HG02970 (cell line): ENCODE data around the gene ARIH1.

ENCODE experiments used
- ATAC-seq: cut with Tn5 transposase; IDR thresholded peaks from one replicate; pipeline ENCODE4 v1.9.1; 2021; ENCODE audit warnings: mild to moderate bottlenecking, moderate library complexity, moderate number of reproducible peaks; ENCODE audit not compliant: unreplicated experiment, low FRiP score

Gene ARIH1

DNA sequence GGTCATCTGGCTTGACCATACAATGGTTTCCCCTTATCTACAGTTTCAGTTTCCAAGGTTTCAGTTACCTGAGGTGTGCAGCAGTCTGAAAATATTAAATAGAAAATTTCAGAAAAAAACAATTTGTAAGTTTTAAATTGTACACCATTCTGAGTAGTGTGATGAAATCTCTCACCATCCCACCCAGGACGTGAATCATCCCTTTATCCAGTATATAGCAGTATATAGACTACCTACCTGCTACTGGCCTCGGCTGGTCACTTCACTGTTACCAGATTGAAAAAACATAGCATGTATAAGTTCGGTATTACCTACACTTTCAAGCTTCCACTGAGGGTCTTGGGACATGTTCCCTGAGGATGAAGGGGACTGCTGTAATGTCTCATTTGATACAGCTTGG, 12.0 kb downstream of the ARIH1 start:
- no peak for ATAC-seq

DNA sequence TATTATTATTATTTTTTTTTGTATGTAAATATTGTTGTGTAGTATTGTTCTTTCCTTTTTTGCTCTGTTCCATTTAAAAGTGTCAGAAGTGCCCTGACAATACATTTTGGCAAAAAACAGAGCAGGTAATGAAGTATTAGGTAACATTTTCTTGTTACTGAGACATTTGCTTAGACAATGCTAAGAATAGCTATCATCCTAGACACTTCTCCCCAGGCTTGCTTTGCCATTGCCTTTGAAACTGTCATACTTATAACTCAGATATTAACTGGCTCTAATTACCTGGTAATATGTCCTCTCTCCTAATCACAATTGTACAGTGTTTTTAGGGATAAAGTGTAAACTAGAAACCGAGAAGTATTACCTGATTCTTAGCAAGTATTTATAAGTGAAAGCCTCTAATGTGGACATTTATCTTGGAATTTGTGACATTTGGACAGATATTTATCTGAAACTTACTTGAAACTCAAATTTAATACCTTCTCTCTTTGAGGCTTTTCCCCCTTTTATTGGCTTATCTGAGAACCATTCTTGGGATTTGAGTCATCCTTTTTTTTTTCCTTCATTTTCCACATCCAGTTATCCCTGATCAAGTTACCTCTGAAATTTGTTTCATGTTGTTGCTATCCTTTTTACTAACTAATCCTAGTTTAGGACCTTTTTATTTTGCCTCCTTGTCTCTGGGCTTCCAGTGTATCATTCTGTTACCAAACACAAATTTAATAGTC, 13.1 kb downstream of the ARIH1 start:
- ATAC-seq: no peak

DNA sequence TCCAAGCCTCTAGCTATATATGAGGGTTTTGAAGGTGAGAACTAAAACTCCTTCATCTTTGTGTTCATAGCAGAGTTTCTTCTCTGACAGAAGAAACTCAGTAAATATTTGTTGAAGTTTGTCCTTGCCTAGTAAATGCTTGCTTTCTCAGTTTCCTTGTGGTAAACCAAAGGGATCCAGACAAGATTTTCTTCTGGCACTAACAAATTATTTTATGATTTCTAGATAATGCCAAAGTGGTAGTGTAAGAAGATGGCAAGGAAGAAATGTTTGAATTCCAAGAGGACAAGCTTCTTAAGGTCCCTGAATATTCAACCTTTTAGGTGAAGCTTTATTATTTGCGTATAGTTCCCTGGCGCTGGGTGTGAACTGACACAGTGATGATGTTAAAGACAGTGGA, 14.4 kb downstream of the ARIH1 start:
- ATAC-seq: no peak

DNA sequence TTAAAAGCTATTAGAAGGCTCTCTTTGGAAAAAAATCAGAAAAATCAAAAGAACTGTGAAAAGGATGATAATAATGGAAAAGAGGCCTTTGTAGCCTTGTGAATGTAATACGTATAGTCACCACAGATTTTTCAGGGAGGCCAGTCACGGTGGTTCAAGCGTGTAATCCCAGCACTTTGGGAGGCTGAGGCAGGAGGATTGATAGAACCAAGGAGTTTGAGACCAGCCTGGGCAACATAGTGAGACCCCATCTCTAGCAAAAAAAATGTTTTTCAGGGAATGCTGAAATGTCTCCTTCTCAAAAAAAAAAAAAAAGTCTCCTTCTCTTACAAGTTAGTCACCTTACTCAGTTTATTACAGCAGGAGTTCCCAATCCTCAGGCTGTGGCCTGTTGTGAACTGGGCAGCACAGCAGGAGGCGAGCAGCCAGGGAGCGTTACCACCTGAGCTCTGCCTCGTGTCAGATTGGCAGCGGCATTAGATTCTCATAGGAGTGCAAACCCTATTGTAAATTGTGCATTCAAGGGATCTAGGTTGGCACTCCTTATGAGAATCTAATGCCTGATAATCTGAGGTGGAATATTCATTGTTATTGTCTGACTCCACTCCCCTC, 15.9 kb downstream of the ARIH1 start:
- ATAC-seq: no peak

DNA sequence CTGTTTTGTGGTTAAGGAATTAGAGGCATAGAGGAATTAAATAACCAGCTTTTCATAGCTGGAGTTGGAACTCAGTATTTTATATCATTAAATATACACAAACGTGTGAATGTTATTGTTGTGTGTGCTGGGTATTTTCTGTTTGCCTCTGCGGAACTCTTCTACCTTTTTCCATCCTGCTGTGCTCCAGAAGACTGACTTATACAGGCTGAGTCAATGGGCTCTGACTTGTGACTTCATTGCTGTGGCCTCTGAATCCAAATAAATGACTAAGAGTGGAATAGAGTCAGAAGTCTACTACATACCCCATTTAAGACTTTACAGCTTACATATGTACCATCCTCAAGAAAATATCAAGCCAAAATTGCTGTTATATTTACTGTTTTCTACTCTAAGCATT, 17.6 kb downstream of the ARIH1 start:
- no peak for ATAC-seq

DNA sequence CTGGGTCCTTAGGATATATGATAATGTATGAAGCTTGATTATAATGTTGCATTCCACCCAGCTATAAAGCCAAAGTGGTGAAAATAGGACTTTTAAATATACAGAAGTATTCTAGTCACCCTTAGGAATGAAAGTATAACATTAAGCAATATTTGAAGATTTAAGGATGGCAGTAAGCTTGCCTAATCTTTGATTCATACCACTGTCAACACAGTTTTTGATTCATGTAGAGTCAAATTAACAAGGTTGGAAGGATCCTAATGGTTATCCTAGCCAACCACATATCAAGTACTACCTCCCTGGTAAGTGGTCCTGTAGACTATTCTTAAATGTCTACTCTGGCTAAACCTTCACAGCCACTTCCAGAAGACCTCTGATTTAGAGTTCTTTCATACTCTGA, 18.6 kb downstream of the ARIH1 start:
- ATAC-seq: no peak

DNA sequence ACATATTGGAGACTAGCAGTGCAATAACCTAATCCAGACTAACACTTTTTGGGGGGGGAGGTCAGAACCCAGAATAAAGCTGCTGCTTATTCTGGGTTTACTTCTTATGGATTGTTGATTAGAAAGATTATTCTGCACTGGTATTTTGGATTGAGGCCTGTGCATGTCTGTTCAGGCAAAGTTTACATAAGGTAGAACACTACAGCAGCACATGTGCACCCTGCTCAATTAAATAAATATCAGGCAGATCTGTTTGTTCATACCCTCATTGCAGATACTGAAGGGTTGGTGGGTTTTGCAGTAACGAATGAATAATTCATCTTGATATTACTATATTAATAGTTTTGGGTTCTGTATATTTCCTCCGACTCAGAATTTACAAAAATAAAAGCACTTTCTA, 19.1 kb downstream of the ARIH1 start:
- ATAC-seq: no peak

DNA sequence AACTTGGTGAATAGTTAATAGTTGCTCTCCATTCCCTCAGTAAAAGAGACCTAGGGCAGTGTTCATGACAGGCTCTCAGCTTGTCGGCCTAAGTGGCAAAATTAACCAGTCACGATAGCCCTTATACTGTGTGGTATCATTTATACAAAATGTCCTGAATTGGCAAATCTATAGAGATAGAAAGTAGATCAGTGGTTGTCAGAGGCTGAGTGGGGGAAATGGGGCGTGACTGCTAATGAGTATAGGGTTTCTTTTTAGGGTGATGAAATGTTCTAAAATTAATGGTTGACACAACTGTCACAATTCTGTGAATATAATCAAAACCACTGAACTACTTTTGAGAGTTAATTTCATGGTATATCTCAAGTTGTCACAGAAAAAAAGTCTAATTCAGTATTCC, 20.9 kb downstream of the ARIH1 start:
- ATAC-seq: no peak

DNA sequence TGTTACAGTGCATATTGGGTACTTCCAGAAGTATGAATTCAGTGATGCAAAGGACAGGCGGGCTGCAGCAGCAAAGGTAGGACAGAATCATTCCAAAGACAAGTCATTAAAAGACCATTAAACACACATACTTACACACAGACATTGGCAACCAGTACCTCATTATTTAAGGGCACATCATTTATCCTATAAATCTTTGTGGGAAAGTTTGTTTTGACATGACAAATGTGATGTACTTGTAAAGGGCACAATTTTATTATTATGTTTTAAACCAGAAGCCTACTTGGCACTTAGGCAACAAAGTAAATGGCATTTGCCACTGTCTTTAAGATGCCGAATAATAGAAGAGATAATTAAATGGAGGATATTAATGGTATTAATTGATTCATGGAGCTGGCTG, 22.7 kb downstream of the ARIH1 start:
- ATAC-seq: no peak

DNA sequence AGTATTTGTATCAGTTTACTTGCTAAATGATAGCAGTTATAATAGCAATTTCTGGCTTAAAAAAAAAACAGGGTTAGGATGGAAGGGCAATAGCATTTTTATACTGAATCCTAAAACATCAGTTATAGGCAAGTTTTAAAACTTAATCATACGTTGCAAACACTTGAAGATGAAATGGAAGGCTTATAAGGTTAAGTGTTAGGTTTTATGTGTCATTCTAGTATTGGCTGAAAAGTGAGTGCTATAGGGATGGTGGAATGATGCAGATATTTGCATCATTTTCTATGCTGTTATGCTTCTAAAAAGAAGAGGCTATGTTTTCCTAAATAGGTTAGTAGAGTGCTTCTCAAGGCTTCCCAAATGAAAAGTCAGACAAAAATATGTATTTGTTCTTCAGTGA, 23.3 kb downstream of the ARIH1 start:
- no peak for ATAC-seq

DNA sequence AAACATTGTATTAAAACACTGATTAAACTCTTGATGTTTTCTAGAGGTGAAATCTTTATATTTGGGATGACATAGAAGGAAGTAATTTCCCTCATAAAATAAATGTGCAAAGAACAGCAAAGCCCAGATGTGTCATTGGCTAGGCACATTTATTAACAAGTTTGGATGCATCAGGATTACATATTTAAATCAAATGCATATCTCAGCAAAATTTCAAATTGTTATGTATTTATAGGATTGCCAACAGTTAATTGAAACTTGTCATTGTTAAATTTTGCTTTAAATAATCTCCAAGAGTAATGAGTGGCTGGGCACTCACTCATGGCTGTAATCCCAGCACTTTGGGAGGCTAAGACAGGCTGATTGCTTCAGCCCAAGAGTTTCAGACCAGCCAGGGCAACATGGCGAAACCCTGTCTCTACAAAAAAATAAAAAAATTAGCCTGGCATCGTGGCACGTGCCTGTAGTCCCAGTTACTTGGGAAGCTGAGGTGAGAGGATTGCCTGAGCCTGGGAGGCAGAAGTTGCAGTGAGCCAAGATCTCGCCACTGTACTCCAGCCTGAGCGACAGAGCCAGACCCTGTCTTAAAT, 28.2 kb downstream of the ARIH1 start:
- no peak for ATAC-seq

DNA sequence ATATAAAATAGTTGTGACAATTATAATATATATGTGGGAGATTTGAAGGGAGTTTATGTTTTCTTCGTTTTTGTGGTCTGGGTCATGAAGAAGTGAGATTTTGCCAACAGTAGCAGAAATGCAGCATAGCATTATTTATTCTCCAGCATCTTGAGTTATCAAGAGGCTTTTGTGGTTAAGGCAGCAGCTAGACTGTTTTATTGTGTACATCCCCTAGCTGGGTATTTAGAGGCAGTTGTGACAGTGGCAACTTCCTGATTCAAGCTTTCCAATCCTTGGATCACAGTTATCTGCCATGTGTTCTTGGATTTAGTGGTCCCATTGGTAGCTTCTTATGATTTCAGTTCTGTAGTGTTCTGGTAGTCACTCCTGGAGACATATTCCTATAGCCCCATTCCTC, 29.0 kb downstream of the ARIH1 start:
- ATAC-seq: no peak

DNA sequence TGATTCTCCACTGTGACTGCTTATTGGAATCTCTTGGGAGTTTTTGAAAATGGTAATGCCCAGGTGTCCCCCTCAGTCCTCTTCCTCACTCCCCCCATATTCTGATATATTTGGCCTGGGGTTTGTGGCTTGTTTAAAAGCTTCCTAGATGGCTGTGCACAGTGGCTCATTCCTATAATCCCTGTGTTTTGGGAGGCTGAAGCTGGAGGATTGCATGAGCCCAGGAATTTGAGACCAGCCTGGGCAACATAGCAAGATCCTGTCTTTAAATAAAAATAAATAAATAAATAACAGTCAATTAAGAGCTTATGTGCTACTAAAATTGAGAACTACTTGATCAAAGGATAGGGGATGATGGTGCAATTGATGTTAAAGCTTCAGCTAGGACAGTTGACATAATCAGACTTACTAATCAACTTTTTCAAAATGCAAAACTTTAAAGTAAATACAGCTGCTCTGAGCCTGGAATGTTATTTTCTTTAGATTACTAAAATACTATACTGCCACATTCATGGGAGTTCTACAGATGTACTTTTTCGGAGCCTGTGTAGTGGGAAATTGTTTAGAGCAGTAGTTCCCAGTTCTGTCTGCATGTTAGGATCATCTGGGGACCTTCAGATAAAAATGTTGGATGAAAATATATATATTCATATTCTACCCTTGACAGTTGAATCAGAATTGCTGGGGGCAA, 33.4 kb downstream of the ARIH1 start:
- no peak for ATAC-seq

DNA sequence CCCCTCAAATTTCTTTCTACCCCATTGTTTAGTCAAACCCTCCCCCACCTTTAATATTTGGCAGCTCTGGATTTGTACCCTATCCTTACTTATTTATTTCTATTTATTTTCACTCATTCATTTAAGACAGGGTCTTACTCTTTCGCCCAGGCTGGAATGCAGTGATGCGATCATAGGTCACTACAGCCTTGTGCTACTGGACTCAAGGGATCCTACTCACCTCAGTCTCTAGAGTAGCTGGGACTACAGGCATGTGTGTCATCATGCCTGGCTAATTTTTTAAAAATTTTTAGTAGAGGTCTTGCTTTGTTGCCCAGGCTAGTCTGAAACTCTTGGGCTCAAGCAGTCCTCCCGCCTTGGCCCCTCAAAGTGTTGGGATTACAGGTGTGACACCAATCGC, 35.4 kb downstream of the ARIH1 start:
- no peak for ATAC-seq

DNA sequence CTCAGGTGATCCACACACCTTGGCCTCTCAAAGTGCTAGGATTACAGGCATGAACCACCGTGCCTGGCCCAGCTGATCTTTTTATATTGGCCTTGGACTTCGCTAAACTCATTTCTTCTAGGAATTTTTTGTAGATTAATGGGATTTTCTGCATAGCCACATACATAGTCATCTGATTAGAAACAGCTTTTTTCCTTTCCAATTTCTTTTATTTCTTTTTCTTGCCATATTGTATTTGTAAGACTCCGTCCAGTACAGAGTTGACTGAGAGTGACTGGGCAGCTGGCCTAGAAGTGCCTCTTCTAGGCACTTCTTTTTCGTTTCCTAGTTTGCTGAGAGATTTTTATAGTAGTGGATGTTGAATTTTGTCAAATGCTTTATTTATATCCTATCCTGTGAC, 37.4 kb downstream of the ARIH1 start:
- ATAC-seq: no peak

DNA sequence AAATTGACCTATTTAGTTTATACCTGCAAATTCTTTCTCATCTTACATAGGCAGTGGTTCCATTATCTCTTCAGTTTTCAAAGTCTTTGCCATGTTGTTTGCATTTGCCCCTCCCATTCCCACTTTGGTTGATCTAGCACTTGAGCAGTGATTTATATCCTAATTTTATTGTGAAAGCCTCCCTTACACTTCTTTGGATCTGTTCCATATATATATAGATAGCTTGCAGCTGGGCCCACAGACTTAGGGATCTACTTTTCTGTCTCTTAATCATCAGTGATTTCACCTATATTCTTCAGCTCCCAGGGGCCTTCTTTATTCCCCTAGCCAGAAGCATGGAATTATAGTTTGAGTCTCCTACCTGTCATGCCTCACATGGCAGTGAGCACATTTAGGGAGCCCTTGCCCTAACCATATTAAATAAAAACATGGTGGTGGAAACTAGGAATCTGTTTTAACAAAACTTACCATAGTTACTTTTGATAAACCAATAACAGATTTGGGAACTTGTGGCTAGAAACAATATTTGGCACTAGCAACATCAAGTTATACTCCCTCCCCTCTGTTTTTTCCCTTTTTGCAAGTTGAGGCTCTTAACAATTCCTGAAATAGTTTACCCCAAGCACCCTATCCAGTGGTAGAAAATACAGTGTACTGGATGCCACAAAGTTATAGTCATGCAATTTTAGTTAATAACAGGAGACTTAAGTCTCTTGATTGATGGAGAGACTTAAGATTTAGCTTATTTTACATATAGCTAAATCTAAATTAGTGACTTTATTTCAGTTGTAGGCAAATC, 41.7 kb downstream of the ARIH1 start:
- ATAC-seq: no peak

DNA sequence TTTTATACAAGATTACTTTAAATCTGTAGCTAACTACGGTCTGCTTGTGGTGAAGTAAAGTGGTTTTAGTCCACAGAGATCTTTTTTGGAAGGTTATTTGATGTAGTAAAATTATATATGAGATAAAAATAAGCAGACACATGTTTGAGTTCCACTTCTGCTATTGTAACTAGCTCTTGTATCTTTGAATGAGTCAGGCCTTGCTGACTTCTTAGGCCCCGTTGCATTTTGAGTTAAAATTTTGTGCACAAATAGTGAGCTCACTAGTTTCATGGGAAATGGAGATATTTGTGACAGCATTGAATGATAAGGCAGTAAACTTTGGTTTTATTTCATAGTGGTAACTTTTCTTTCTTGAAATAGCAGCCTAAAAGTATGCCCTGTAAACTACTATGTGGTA, 42.6 kb downstream of the ARIH1 start:
- ATAC-seq: no peak

DNA sequence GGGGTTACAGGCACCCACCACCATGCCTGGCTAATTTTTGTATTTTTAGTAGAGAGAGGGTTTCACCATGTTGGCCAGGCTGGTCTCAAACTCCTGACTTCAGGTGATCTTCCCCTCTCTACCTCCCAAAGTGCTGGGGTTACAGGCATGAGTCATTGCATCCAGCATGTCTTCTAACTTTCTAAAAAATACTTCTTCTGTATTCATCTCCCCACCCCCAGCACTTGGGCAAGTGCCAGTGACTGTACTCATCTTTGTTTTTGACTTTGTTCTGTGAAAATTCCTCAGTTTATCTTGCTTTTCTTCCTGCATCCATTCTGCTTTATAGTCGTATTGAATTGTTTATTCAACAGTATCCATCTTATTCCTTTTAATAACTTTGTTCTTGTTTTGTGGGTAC, 47.6 kb downstream of the ARIH1 start:
- no peak for ATAC-seq

DNA sequence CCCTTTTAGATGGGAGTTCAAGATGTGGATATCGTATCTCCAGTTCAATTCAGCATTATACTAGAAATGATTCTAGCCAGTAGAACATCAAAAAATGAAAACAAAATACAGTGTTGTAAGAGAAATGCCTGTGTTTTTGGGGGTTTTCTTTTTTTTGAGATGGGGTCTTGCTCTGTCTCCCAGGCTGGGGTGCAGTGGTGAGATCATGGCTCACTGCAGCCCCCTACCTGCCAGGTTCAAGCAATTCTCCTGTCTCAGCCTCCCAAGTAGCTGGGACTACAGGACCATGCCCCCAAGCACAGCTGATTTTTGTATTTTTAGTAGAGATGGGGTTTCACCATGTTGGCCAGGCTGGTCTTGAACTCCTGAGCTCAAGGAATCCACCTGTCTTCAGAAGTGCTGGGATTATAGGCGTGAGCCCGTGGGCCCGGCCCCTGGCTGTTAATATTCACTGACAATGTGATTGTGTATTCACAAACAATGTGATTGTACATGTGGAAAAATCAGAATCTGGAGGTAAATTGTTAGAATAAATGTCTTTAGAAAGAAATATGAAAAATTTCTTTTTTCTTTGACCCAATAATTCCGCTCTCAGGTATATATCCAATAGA, 59.0 kb downstream of the ARIH1 start:
- ATAC-seq: no peak

DNA sequence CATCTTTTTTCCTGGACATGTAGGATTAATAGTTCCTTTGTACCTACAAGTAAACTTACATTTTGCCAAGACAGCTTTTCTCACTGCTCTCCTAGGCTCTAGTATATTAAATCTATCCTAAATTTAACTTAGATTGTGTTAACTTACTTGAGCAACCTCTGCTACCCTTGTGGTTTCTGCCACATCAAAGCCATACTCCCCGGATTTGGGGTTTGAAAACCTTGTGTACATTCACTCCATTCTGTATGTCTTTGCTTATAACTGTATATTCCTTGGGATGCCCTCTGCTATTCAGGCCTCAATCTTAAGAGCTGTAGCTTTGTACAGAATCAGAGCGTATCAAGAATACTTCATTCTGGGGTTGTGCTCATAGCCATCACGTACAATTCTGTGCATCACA, 60.4 kb downstream of the ARIH1 start:
- no peak for ATAC-seq
